GM19463 (cell line): ENCODE data around the gene PCNT.
"Not testable (repeated sequence)": the region's sequence is repeated elsewhere in the genome, so short reads cannot be mapped to it uniquely, and the experiment has no call there.

ENCODE experiments used
- ATAC-seq: cut with Tn5 transposase; IDR thresholded peaks from one replicate; pipeline ENCODE4 v1.9.1; 2021; ENCODE audit warnings: mild to moderate bottlenecking, moderate library complexity; ENCODE audit not compliant: unreplicated experiment

The PCNT gene

GRCh38 chr21:46441331-46441730 lies 117.4 kb downstream of the PCNT start:
- ATAC-seq, result no peak

GRCh38 chr21:46441961-46442498 lies 118.1 kb downstream of the PCNT start:
- no peak for ATAC-seq

GRCh38 chr21:46442938-46443337 lies 119.0 kb downstream of the PCNT start:
- no peak for ATAC-seq

- ATAC-seq, result no peak
Measured at GRCh38 chr21:46443910-46444309, 120.0 kb downstream of the PCNT start.

- no peak for ATAC-seq
Measured at GRCh38 chr21:46448108-46448507, 124.2 kb downstream of the PCNT start.

- ATAC-seq, result not testable (repeated sequence)
Measured at GRCh38 chr21:46448855-46449254, 124.9 kb downstream of the PCNT start.

GRCh38 chr21:46452710-46453109 lies 128.8 kb downstream of the PCNT start:
- ATAC-seq, result no peak

- ATAC-seq, result no peak
Measured at GRCh38 chr21:46454142-46454541, 130.2 kb downstream of the PCNT start.

- ATAC-seq, result no peak
Measured at GRCh38 chr21:46454634-46455390, 130.9 kb downstream of the PCNT start.

- no peak for ATAC-seq
Measured at GRCh38 chr21:46455575-46456385, 131.8 kb downstream of the PCNT start.

GRCh38 chr21:46456750-46457149 lies 132.8 kb downstream of the PCNT start:
- no peak for ATAC-seq

GRCh38 chr21:46457801-46458314 lies 133.9 kb downstream of the PCNT start:
- peak; percentile 5 for ATAC-seq

GRCh38 chr21:46458315-46459023 lies 134.5 kb downstream of the PCNT start, which contains the start of gene DIP2A:
Gene DIP2A, plus strand, starts transcription at chr21:46458891. Its CDS starts 241 bp downstream, at chr21:46459132.
- peak; percentile 94 for ATAC-seq

- no peak for ATAC-seq
Measured at GRCh38 chr21:46459024-46459355, 135.0 kb downstream of the PCNT start.

- no peak for ATAC-seq
Measured at GRCh38 chr21:46459356-46460112, 135.6 kb downstream of the PCNT start.

GRCh38 chr21:46461909-46462308 lies 138.0 kb downstream of the PCNT start:
- no peak for ATAC-seq

GRCh38 chr21:46465153-46465552 lies 141.2 kb downstream of the PCNT start:
- not testable (repeated sequence) for ATAC-seq

GRCh38 chr21:46465651-46466050 lies 141.7 kb downstream of the PCNT start:
- ATAC-seq, result no peak

GRCh38 chr21:46468108-46468774 lies 144.3 kb downstream of the PCNT start:
- no peak for ATAC-seq

- no peak for ATAC-seq
Measured at GRCh38 chr21:46469275-46469674, 145.3 kb downstream of the PCNT start.
